Panc1 (cell line): ENCODE data around the gene OSBPL10. TPM values are rescaled to one million over a fixed set of nuclear protein-coding genes. Genes with fewer than 3 reads are reported as not detected.
"Not testable (repeated sequence)": the region's sequence is repeated elsewhere in the genome, so short reads cannot be mapped to it uniquely, and the experiment has no call there.

Experiments used
- ATAC-seq: fragments of 200-7000 bp; cut with Tn5 transposase; 2 replicates; pipeline ENCODE4 v1.9.1; 2020; ENCODE audit warnings: mild to moderate bottlenecking, moderate library complexity
- BruUV-seq: library from RNA; stranded (reverse); fragments of 400-500 nt; replicated peaks from 2 replicates; lab custom pipeline; 2021; lab: Mats Ljungman, UMichigan
- CTCF ChIA-PET: fragments of 300-600 bp; sonication (Branson Sonifier 250); formaldehyde crosslinking; loops from one replicate; lab custom pipeline; 2022; ENCODE audit warnings: antibody characterized with exemption; lab: Charles Lee
- POLR2A ChIA-PET: fragments of 300-600 bp; sonication (Branson Sonifier 250); formaldehyde crosslinking; loops from one replicate; lab custom pipeline; 2022; ENCODE audit warnings: antibody characterized with exemption; lab: Charles Lee
- DNase-seq: peaks from one replicate; pipeline ENCODE4 v3.0.0-alpha.2; 2010; ENCODE audit warnings: low read depth, low spot score
- H3K27ac ChIP-seq: 2 replicates; pipeline ENCODE4 v1.5.1; 2011; ENCODE audit warnings: mild to moderate bottlenecking, low read length, inconsistent platforms
- H3K27me3 ChIP-seq: fragments of 200-500 bp; sonication (Bioruptor generic); 2 replicates; pipeline ENCODE4 v1.6.0; 2014; ENCODE audit warnings: low read length, inconsistent platforms; ENCODE audit not compliant: control insufficient read depth, insufficient read depth
- H3K36me3 ChIP-seq: fragments of 200-500 bp; sonication (Bioruptor generic); 2 replicates; pipeline ENCODE4 v1.5.1; 2014; ENCODE audit warnings: inconsistent platforms, mild to moderate bottlenecking, low read length, moderate library complexity; ENCODE audit not compliant: control insufficient read depth, insufficient read depth
- H3K4me1 ChIP-seq: 2 replicates; pipeline ENCODE4 v1.5.1; 2011; ENCODE audit warnings: inconsistent platforms, mild to moderate bottlenecking, low read length, moderate library complexity; ENCODE audit not compliant: control insufficient read depth, insufficient read depth
- H3K4me3 ChIP-seq, 2 experiments: 2 replicates each; pipeline ENCODE4 v1.5.1; 2011 to 2012; ENCODE audit warnings: low read depth in 2 of 2, low read length in 2 of 2, mild to moderate bottlenecking in 2 of 2, inconsistent platforms in 1 of 2, moderate library complexity in 1 of 2
- H3K9me3 ChIP-seq: fragments of 200-500 bp; sonication (Bioruptor generic); 2 replicates; pipeline ENCODE4 v1.5.1; 2014; ENCODE audit warnings: low read depth, mild to moderate bottlenecking, inconsistent platforms, low read length, moderate library complexity; ENCODE audit not compliant: control insufficient read depth, insufficient read depth
- CTCF ChIP-seq: fragments of 450-650 bp; IDR thresholded peaks from 2 replicates; pipeline ENCODE4 v1.5.1; 2017; ENCODE audit warnings: mild to moderate bottlenecking
- POLR2AphosphoS5 ChIP-seq: IDR thresholded peaks from 2 replicates; pipeline ENCODE4 v1.6.1; 2012; ENCODE audit warnings: mild to moderate bottlenecking, low read depth, low read length, moderate library complexity
- SIN3A ChIP-seq: IDR thresholded peaks from 2 replicates; pipeline ENCODE4 v1.6.1; 2012; ENCODE audit warnings: low read depth, mild to moderate bottlenecking, low read length, moderate library complexity, borderline replicate concordance; ENCODE audit not compliant: insufficient read depth
- TCF7L2 ChIP-seq: IDR thresholded peaks from 2 replicates; pipeline ENCODE4 v1.6.1; 2011; ENCODE audit warnings: mild to moderate bottlenecking, low read depth, low read length, inconsistent platforms
- in situ Hi-C: cut with HindIII; loops from 2 replicates; pipeline ENCODE4 v1.10.0; 2016; ENCODE audit warnings: low sequenced_read_pairs, low pct_unique_long_range_greater_than_20kb
- intact Hi-C: fragments of 100-400 bp; cut with micrococcal nuclease; formaldehyde crosslinking; loops from one replicate; pipeline ENCODE4 v1.10.0; 2022; ENCODE audit not compliant: unreplicated experiment
- total RNA-seq: library from RNA; stranded (reverse); gene quantifications from one replicate; pipeline ENCODE4 v1.2.1, GENCODE V29; 2021; ENCODE audit not compliant: unreplicated experiment
- TF ChIP-seq, protein P1 (sequence below), 2 experiments: IDR thresholded peaks; 2 replicates each; pipeline ENCODE4 v1.6.1; 2011 to 2012; ENCODE audit warnings: low read depth in 2 of 2, control low read depth in 1 of 2, low read length in 1 of 2, mild to moderate bottlenecking in 1 of 2, moderate library complexity in 1 of 2; ENCODE audit not compliant: insufficient read depth in 1 of 2

Gene OSBPL10
- total RNA-seq, 1 experiment from 2014 or later, result 88.1 TPM

DNA sequence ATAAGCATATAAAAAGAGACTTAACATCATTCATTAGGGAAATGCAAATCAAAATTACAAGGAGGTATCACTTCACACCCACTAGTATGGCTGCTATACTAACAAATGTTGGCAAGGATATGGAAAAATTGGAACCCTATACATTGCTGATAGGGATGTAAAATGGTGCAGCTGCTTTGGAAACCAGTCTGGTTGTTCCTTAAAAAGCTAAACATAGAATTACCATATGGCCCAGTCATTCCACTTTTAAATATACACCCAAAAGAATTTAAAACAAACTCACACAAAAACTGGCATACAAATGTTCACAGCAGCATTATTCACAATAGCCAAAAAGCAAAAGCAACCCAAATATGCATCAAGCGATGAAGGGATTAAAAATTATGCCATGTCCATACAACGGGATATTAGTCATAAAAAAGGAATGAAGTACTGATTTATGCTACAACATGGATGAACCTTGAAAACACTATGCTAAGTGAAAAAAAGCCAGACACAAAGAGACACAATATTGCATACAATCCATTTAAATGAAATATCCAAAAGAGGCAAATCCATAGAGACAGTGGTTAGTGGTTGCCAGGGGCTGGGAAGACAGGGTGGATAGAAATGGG, 118.3 kb downstream of the OSBPL10 start:
- no TSS peak for BruUV-seq
- no peak overlapping the region for H3K27ac ChIP-seq
- H3K36me3 ChIP-seq, result no peaks in the 10 kb centered on the region; the same call in 1 of the 2 replicates
- H3K27me3 ChIP-seq, result no peaks in the 10 kb centered on the region
- ChIA-PET CTCF (no interaction called here), POLR2A (no interaction called here)
- intact Hi-C loops, result no loop called here
- TF ChIP-seq, protein P1, sequence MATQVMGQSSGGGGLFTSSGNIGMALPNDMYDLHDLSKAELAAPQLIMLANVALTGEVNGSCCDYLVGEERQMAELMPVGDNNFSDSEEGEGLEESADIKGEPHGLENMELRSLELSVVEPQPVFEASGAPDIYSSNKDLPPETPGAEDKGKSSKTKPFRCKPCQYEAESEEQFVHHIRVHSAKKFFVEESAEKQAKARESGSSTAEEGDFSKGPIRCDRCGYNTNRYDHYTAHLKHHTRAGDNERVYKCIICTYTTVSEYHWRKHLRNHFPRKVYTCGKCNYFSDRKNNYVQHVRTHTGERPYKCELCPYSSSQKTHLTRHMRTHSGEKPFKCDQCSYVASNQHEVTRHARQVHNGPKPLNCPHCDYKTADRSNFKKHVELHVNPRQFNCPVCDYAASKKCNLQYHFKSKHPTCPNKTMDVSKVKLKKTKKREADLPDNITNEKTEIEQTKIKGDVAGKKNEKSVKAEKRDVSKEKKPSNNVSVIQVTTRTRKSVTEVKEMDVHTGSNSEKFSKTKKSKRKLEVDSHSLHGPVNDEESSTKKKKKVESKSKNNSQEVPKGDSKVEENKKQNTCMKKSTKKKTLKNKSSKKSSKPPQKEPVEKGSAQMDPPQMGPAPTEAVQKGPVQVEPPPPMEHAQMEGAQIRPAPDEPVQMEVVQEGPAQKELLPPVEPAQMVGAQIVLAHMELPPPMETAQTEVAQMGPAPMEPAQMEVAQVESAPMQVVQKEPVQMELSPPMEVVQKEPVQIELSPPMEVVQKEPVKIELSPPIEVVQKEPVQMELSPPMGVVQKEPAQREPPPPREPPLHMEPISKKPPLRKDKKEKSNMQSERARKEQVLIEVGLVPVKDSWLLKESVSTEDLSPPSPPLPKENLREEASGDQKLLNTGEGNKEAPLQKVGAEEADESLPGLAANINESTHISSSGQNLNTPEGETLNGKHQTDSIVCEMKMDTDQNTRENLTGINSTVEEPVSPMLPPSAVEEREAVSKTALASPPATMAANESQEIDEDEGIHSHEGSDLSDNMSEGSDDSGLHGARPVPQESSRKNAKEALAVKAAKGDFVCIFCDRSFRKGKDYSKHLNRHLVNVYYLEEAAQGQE (IDR thresholded peaks at IDR 0.05; ENCODE audit: insufficient read depth in 1 of 2, low read depth in 2 of 2, low read length in 1 of 2), result no peak
- TF ChIP-seq CTCF (no peak), TCF7L2 (no peak), POLR2AphosphoS5 (no peak), SIN3A (no peak)
- DNase-seq (no peak), ATAC-seq (no peak)
- in situ Hi-C loops, result no loop called here
- H3K4me1 ChIP-seq, result peaks cover 8% of the 10 kb centered on the region; the same call in 1 of the 2 replicates
- H3K4me3 ChIP-seq, result no peak overlapping the region
- no peaks in the 10 kb centered on the region for H3K9me3 ChIP-seq

GRCh38 chr3:31861826-31862225, 119.2 kb downstream of the OSBPL10 start:
- no TSS peak for BruUV-seq
- Histone ChIP-seq H3K27ac (no peak overlapping the region), H3K36me3 (no peaks in the 10 kb centered on the region; the same call in 1 of the 2 replicates), H3K27me3 (no peaks in the 10 kb centered on the region), H3K4me3 (no peak overlapping the region), H3K9me3 (no peaks in the 10 kb centered on the region), H3K4me1 (peaks cover 8% of the 10 kb centered on the region; the same call in 1 of the 2 replicates)
- CTCF ChIA-PET, result no interaction called here
- TF ChIP-seq CTCF, result no peak
- TF ChIP-seq TCF7L2, result no peak
- TF ChIP-seq SIN3A, result no peak
- TF ChIP-seq, protein P1 (IDR thresholded peaks at IDR 0.05; ENCODE audit: insufficient read depth in 1 of 2, low read depth in 2 of 2, low read length in 1 of 2), result no peak
- no peak for TF ChIP-seq POLR2AphosphoS5
- ATAC-seq (no peak), DNase-seq (no peak)
- in situ Hi-C loops (no loop called here), intact Hi-C loops (no loop called here)
- POLR2A ChIA-PET, result no interaction called here

GRCh38 chr3:31860642-31861041, 120.4 kb downstream of the OSBPL10 start:
- DNase-seq, ATAC-seq, H3K27me3 ChIP-seq, H3K27ac ChIP-seq, H3K9me3 ChIP-seq, H3K4me1 ChIP-seq, H3K36me3 ChIP-seq, intact Hi-C loops, H3K4me3 ChIP-seq, POLR2A ChIA-PET, CTCF ChIA-PET, in situ Hi-C loops, BruUV-seq: not testable (repeated sequence)
